ENCODE results near the gene PIM3. TPM values are rescaled to one million over a fixed set of nuclear protein-coding genes. Genes with fewer than 3 reads are reported as not detected.

Gene PIM3
- total and polyA plus RNA-seq, 4 donors = 14.5 to 44.0 (median 28.1) TPM

- Histone ChIP-seq H3K4me1 (ENCODE audit: control insufficient read depth in 4 of 4, insufficient read depth in 4 of 4, low read length in 3 of 4) (peaks cover 3 to 16% (median 9%) of the 10 kb centered on the region in 4 donors), H3K36me3 (ENCODE audit: control insufficient read depth in 4 of 4, insufficient read depth in 3 of 4, low read depth in 1 of 4, low read length in 3 of 4) (peaks cover 0 to 17% (median 9%) of the 10 kb centered on the region in 4 donors), H3K27ac (ENCODE audit: low read depth in 1 of 2, low read length in 2 of 2) (no peak overlapping the region), H3K4me3 (ENCODE audit: low read depth in 1 of 3, low read length in 3 of 3) (no peak overlapping the region), H3K9me3 (ENCODE audit: control insufficient read depth in 4 of 4, low read length in 3 of 4) (no peaks in the 10 kb centered on the region), H3K27me3 (ENCODE audit: control insufficient read depth in 4 of 4, insufficient read depth in 4 of 4, low read length in 3 of 4) (no peaks in the 10 kb centered on the region), H3K9ac (ENCODE audit: low read depth in 1 of 2, low read length in 2 of 2) (no peak overlapping the region)
- WGBS = 46% methylated on average over 38 of the region's 38 CpGs
- no peak for TF ChIP-seq JUND (IDR thresholded peaks at IDR 0.05)
- DNase-seq (ENCODE audit: low spot score) = no peak
These were observed 31.9 kb upstream of the PIM3 start for GRCh38 chr22:49928555-49929210.

- DNase-seq (ENCODE audit: low spot score) = peak; percentile 80
- H3K9me3 ChIP-seq (ENCODE audit: control insufficient read depth in 4 of 4, low read length in 3 of 4) = no peaks in the 10 kb centered on the region
- peaks cover 0 to 11% (median 5%) of the 10 kb centered on the region in 4 donors for H3K36me3 ChIP-seq (ENCODE audit: control insufficient read depth in 4 of 4, insufficient read depth in 3 of 4, low read depth in 1 of 4, low read length in 3 of 4)
- 5% methylated on average over 75 of the region's 75 CpGs for WGBS
- H3K4me3 ChIP-seq (ENCODE audit: low read depth in 1 of 3, low read length in 3 of 3) = peak overlapping the region in 1 of 3 donors; percentile 15
- H3K27me3 ChIP-seq (ENCODE audit: control insufficient read depth in 4 of 4, insufficient read depth in 4 of 4, low read length in 3 of 4) = no peaks in the 10 kb centered on the region
- H3K27ac ChIP-seq (ENCODE audit: low read depth in 1 of 2, low read length in 2 of 2) = no peak overlapping the region
- peaks cover 7 to 24% (median 16%) of the 10 kb centered on the region in 4 donors for H3K4me1 ChIP-seq (ENCODE audit: control insufficient read depth in 4 of 4, insufficient read depth in 4 of 4, low read length in 3 of 4)
- TF ChIP-seq CTCF (IDR thresholded peaks at IDR 0.05; ENCODE audit: low read depth, low read length, missing input control) (peak; percentile 89), ATF3 (IDR thresholded peaks at IDR 0.05) (no peak), RXRA (IDR thresholded peaks at IDR 0.05) (no peak), JUND (IDR thresholded peaks at IDR 0.05) (no peak), RAD21 (IDR thresholded peaks at IDR 0.05) (peak in 1 of 2 donors; percentile 73)
- no peak overlapping the region for H3K9ac ChIP-seq (ENCODE audit: low read depth in 1 of 2, low read length in 2 of 2)
These were observed 31.2 kb upstream of the PIM3 start for GRCh38 chr22:49929211-49929979.

- Histone ChIP-seq H3K9ac (ENCODE audit: low read depth in 1 of 2, low read length in 2 of 2) (no peak overlapping the region), H3K9me3 (ENCODE audit: control insufficient read depth in 4 of 4, low read length in 3 of 4) (no peaks in the 10 kb centered on the region), H3K36me3 (ENCODE audit: control insufficient read depth in 4 of 4, insufficient read depth in 3 of 4, low read depth in 1 of 4, low read length in 3 of 4) (peaks cover 0 to 8% (median 5%) of the 10 kb centered on the region in 4 donors), H3K27me3 (ENCODE audit: control insufficient read depth in 4 of 4, insufficient read depth in 4 of 4, low read length in 3 of 4) (no peaks in the 10 kb centered on the region), H3K4me3 (ENCODE audit: low read depth in 1 of 3, low read length in 3 of 3) (no peak overlapping the region), H3K27ac (ENCODE audit: low read depth in 1 of 2, low read length in 2 of 2) (no peak overlapping the region), H3K4me1 (ENCODE audit: control insufficient read depth in 4 of 4, insufficient read depth in 4 of 4, low read length in 3 of 4) (peaks cover 9 to 28% (median 22%) of the 10 kb centered on the region in 4 donors)
- DNase-seq (ENCODE audit: low spot score) = no peak
- WGBS = 62% methylated on average over 21 of the region's 21 CpGs
- TF ChIP-seq MAX (IDR thresholded peaks at IDR 0.05) (no peak), YY1 (IDR thresholded peaks at IDR 0.05) (no peak), REST (IDR thresholded peaks at IDR 0.05) (no peak), SP1 (IDR thresholded peaks at IDR 0.05) (no peak), HNF4A (conservative IDR thresholded peaks at IDR 0.05) (no peak), FOXA1 (IDR thresholded peaks at IDR 0.05) (no peak), EGR1 (IDR thresholded peaks at IDR 0.05; ENCODE audit: low read depth in 2 of 2) (no peak), TAF1 (conservative IDR thresholded peaks at IDR 0.05) (no peak), FOXA2 (IDR thresholded peaks at IDR 0.05) (no peak), JUND (IDR thresholded peaks at IDR 0.05) (no peak), NR2F2 (IDR thresholded peaks at IDR 0.05) (no peak)
These were observed 30.5 kb upstream of the PIM3 start for GRCh38 chr22:49929994-49930575.
